ENCODE results near the gene USP24. TPM values are rescaled to one million over a fixed set of nuclear protein-coding genes. Genes with fewer than 3 reads are reported as not detected.
"Not testable (repeated sequence)": the region's sequence is repeated elsewhere in the genome, so short reads cannot be mapped to it uniquely, and the experiment has no call there.

The USP24 gene
- polyA plus RNA-seq, 1 donor, result 38.4 TPM

DNA sequence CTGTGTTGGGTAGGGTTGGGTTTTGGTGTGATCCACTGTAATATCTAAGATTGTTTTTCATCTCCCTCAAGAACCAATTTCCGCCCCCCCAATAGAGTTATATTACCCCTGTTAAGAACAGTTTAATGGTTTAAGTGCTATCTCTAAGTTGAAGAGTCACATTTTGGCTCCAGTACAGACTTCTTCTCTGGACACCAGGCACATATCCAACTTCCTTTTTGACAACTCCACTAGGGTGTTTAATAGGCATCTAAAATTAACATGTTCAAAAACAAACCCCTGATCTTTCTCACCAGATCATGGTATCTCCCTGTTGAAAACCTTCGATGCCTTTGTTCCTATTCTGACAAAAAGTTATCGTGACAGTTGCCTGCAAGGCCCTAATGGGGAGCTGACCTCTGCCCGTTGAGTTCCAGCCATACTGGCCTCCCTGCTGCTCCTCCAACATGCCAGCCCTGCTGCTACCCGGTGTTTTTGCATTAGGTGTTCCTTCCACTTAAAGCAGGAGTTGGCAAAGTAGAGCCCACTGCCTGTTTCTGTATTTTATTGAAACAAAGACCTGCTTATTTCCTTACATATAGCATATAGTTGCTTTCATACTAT lies 18.6 kb downstream of the USP24 start:
- no peak for DNase-seq (ENCODE audit: low read depth)

- DNase-seq (ENCODE audit: low read depth), result no peak
Observed at GRCh38 chr1:55195521-55196233, 19.5 kb downstream of the USP24 start.

- no peak for DNase-seq (ENCODE audit: low read depth)
Observed at GRCh38 chr1:55194851-55195250, 20.3 kb downstream of the USP24 start.

DNA sequence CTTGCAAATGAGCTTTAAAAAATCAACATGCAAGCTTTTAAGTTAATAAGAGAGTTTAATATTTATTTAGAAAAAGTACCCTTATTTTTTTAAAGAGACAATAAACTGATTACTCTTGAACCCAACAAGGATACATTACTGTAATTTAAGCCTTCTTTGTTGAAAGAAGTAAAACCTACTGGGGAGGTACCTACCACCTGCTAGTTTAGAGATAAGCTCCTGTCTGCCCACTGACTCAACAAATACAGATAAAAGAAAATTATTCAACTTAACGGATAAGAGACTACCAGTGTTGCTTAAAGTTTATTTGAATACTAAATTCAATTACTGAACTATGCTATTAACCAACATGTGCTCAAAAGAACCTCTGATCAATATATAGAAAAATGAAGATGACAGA lies 23.1 kb downstream of the USP24 start:
- no peak for DNase-seq (ENCODE audit: low read depth)

DNA sequence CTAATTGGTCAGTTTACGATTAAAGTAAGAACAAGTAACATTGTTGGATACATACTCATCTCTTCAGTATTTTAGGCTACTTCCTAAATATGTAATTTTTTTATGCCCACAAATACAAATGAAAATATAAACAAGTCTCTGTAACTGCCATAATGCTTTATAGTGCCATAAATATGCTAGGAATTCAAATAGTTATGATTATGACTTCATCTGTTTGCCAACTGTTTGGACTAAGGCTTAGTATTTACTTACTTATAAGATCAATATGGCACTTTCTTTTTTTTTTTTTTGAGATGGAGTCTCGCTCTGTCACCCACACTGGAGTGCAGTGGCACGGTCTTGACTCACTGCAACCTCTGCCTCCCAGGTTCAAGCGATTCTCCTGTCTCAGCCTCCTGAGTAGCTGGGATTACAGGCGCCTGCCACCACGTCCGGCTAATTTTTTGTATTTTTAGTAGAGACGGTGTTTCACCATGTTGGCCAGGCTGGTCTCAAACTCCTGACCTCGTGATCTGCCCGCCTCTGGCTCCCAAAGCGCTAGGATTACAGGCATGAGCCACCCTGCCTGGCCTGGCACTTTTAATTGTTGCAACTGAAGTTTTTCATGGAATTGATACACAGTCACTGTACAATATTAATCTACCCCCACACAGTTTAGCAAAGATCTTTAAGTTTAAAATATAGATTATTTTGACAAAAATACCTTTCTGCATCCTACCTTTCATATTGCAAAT lies 23.8 kb downstream of the USP24 start:
- DNase-seq (ENCODE audit: low read depth), result not testable (repeated sequence)

DNA sequence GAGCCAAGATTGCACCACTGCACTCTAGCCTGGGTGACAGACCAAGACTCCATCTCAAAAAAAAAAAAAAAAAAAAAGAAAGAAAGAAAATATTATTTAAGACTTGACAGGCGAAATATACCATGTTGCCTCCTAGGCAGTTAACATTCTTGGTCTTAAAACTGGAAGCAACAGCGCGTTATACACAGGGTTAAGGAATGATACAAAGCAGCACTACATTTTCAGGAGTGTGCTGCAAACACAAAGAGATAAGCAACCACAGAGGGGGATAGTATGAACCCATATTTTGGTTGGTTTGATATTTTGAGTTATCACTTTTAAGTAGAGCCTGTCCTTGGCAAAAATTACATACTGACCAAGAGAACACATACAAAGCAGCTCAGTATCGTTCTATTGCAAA lies 25.1 kb downstream of the USP24 start:
- DNase-seq (ENCODE audit: low read depth), result no peak

DNA sequence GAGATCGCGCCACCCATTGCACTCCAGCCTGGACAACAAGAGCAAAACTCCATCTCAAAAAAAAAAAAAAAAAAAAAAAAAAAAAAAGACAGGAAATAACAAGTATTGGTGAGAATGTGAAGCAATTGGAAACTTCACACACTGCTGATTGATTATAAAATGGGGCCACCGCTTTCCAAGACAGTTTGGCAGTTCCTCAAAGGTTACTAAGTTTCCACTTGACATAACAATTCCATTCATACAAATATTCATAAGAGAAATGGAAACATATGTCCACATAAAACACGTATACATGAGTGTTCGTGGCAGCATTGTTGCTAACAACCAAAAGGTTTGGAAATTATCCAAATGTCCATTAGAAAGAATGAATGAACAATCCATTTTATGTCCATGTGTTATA lies 26.3 kb downstream of the USP24 start:
- DNase-seq (ENCODE audit: low read depth), result no peak

DNA sequence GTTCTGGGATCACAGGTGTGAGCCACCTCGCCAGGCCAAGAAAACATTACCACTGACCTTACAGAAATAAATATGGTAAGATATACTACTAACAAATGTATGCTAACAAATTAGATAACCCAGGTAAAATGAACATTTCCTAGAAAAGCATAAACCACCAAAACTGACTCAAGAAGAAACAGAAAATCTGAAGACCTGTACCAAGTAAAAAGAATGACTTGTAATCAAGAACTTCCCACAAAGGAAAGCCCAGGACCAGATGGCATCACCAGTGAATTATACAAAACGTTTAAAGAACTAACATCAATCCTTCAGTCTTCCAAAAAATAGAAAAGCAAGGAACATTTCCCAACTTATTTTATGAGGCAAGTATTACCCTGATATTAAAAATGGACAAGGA lies 29.3 kb downstream of the USP24 start:
- no peak for DNase-seq (ENCODE audit: low read depth)

GRCh38 chr1:55184859-55185258 lies 30.3 kb downstream of the USP24 start:
- DNase-seq (ENCODE audit: low read depth), result no peak

DNA sequence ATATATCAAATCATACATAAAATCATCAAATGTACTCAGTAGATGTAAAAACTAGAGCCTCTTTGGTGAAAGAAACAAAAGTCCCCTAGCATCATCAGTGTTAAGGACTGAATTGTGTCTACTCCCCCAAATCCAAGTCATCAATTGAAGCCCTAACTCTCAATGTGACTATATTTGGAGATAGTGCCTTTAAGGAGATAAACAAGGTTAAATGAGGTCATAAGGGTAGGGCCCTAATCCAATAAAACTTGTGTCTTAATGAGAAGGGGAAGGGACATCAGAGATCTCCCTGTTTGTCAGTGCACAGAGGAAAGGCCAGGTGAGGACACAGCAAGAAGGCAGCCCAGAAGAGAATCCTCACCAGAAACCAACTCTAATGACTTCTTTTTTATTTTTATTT lies 33.5 kb downstream of the USP24 start:
- DNase-seq (ENCODE audit: low read depth), result no peak

DNA sequence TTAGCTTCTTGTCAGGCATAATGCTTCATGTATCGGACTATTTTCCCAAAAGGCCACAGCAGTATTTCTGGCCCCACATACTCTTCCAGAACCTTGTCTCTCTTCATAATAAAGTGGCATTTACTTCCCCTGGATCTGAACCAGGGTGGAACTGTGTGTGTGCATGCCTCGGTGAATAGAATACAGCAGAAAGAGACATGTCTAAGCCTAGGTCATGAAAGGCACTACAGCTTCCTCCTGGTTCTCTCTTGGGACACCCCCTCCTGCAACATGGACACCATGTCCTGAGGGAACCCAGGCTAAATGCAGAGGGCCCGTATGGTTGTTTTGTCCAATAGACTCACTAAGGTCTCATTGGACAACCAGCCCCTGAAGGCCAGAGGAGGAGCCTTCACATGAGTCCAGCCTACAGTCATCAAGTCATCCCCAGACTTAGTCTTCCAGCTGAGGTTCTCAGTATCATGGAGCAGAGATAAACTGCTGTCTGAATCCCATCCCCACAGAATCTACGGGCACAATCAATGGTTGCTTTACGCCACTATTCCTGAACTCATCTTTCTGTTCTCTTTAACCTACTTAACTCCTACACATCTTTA lies 35.0 kb downstream of the USP24 start:
- no peak for DNase-seq (ENCODE audit: low read depth)

DNA sequence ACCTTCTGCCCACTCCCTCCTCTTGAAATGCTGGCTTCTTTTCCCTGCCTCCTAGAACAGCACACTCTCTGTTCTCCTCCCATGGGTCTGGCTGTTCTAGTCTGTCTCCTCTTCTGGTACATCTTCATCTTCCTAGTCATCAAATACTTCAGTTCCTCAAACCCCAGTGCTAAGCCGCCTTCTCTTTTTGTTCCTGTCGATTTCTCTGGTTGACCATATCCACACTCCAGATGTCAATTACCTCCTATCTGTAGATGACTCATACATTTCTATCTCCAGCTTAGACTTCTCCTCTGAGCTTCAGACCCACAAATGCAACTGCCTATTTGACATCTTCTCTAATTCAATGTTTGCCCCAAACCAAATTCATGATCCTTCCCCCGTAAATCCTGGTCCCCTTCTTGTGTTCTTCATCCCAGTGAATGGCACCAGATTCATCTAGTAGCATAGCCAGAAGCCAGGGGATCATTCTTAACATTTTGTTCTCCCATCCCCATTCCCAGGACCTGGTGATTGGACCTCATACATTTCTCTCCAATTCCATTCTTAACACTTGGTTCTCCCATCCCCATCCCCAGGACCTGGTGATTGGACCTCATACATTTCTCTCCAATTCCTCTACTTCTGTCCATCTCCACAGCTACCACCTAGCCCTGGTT lies 35.9 kb downstream of the USP24 start:
- no peak for DNase-seq (ENCODE audit: low read depth)

DNA sequence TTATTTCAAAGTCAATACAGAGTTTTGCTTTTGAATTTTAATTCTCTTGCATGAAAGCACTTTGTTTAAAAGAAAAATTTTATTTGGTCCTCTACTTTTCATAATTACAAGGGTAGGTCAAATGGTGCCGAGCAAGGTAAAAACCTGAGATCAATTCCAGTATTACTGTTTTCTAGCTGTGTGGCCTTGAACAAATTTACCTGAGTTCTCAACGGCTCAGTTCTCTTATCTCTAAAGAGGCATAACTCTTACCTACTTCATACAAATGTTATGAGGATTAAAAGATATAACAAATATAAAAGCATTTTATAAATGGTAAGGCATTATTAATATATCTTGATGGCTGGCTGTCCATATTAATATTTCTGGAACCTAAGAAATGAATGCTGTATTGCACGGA lies 42.5 kb downstream of the USP24 start:
- DNase-seq (ENCODE audit: low read depth), result no peak

GRCh38 chr1:55172272-55172671 lies 42.9 kb downstream of the USP24 start:
- no peak for DNase-seq (ENCODE audit: low read depth)

- no peak for DNase-seq (ENCODE audit: low read depth)
Observed at GRCh38 chr1:55171694-55172093, 43.5 kb downstream of the USP24 start.

DNA sequence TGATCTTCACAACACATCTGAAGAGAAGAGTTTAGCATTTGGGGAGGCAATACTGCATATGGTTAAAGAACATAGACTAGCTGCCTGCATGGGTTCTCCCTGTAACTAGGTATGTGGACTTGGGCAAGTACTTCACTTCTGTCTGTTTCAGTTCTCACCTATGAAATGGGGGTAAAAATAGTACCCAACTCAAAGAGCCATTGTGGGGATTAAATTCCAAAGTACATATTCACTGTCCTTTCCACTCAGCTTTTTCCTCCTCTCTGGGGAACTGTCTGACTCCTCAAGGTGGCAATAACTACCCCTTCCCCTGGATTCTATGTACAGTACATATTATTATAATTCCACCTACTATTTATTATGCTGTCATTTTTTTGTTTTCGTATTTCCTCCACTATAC lies 44.7 kb downstream of the USP24 start:
- no peak for DNase-seq (ENCODE audit: low read depth)

GRCh38 chr1:55169126-55169525 lies 46.0 kb downstream of the USP24 start:
- DNase-seq (ENCODE audit: low read depth), result no peak

DNA sequence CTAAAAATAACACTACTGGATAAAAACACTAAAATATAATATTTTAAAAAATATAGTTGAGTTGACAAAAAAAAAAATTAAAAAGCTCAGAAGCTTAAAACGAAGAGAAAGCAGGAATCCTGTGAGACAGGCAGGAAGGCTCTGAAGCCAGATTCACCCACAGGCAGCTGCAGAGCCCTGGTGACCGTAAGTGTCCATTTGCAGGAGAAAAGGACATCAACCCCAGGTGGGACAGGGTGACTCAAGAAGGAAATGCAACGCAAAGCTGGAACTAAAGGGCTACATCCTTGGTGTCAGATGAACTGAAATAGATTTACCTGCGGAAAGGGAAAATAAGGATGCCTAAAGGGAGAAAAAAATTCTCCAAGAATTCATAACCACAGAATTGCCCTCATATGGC lies 46.8 kb downstream of the USP24 start:
- DNase-seq (ENCODE audit: low read depth), result no peak

- DNase-seq (ENCODE audit: low read depth), result no peak
Observed at GRCh38 chr1:55167224-55167871, 47.8 kb downstream of the USP24 start.

- DNase-seq (ENCODE audit: low read depth), result no peak
Observed at GRCh38 chr1:55164906-55165305, 50.3 kb downstream of the USP24 start.

GRCh38 chr1:55159571-55159970 lies 55.6 kb downstream of the USP24 start:
- no peak for DNase-seq (ENCODE audit: low read depth)

- DNase-seq (ENCODE audit: low read depth), result no peak
Observed at GRCh38 chr1:55156608-55157007, 58.6 kb downstream of the USP24 start.

Measured in forelimb muscle (tissue), 1 donor.